Hematopoietic multipotent progenitor cell treated with erythropoietin and hydrocortisone succinate and interleukin-3 and kit ligand, for 6 days (in vitro differentiated cells): ENCODE data around the gene HAPLN1.

ENCODE experiments used
- DNase-seq: peaks from one replicate; pipeline ENCODE4 v3.0.0-alpha.2; 2015

HAPLN1 gene

DNA sequence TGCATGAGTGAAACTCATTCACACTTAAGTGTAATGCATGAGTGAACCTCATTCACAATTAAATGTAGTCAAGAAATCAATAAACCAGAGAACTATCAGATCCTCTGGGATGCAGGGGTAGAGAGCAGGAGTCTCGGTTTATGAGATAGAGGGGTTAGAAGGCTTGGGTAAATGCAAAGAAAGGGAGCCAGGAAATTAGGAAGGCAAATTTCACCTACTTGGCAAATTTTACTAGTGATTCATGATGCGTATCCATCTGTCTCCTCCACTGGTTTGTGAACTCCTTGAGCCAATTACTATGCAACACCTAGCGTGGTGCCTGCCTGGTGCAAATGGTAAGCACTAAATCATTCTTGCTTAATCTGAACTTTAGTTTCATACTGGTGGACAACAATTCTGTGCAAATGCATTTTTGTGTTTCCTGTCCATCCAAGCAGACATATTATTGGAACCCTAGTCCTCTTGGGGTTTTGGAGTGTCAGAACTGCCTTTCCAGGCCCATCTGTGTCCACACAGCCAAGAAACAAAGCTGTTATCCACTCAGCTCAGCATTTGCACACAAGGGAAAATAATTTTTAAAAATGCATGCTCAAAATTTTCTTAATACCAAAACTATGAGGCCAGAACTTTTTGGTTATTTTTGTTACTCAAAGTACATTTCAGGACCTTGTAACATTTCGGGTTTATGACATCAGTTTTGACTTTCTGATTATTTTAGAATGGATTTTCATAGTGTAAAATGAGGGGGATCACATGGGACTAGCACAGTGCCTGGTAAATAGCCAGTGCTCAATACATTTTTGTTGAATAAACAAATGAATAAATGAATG is 5.2 kb downstream of the HAPLN1 start:
- DNase-seq, result no peak

DNA sequence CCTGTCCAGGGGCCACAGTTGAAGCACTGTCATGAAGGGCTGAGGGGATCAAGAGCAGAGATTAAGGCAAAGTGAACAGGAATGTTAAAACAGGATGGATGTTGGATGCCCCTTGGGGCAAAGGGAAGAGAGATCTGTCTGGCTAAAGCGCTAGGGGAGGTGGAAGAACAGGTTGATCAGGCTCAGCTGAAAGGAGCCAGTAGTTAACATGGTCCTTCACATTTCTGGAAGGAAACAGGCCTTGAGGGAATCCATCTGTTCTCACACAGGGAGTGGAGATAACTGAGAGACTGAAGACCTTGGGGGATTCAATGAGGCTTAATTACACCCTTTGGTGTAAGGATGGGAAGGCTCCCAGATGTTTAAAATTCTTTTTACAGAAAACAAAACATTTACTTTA is 5.8 kb downstream of the HAPLN1 start:
- DNase-seq, result no peak

GRCh38 chr5:83711982-83712601 is 8.6 kb downstream of the HAPLN1 start:
- DNase-seq, result peak; percentile 64

DNA sequence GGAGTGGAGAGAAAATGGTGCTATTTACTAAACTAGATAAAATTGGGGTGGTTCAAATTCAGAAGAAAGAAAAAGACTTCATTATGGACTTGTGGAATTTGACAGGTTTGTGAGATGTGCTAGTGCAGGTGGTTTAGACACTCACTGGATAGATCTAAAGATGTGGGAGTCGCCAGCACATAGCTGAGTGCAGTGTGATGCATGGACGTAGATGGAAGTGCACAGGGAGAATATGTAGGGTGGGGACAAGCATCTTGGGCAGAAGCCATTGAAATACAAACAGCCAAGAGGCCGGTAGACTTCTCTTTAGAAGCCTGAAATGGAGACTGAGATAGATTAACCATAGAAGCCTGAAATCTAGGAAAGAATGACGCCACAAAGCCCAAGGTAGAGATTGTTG is 10.7 kb downstream of the HAPLN1 start:
- no peak for DNase-seq

- DNase-seq, result no peak
Observed at GRCh38 chr5:83708170-83708569, 12.5 kb downstream of the HAPLN1 start.

DNA sequence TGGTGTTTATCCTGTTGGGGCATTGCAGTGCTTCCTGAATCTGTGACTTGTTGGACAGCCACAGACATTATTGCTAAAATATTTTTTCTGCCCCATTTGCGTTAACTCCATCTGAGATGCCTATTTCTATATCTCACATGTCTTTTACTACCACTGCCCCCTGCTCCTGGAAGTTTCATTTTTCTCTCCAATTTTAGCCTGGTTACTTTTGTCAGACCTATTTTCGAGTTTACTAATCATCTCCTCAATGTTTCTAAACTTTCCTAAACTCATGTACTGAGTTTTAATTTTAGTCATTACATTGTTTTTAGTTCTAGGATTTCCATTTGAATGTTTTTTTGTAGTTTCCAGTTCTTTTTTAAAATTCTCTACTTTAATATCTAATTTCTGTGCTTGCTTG is 17.6 kb downstream of the HAPLN1 start:
- DNase-seq, result no peak

- DNase-seq, result no peak
Observed at GRCh38 chr5:83701886-83702285, 18.8 kb downstream of the HAPLN1 start.

DNA sequence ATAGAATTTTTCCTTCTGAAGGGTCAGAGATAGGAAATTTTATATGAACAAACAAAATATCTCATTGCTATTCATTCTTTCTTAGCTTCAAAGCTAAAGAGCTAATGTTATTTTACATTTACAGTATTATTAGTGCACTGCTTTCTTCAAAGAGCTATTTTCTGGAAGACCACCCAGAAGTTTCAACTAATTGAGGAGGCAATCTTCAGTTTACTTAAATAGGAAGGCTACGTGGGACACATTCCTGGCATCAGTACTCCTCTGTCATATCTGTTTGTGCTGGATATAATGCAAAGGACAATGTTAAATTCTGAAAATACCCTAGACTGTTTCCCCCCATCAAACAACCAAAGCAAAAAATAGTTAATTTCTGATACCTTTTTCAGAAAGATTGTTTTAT is 30.8 kb downstream of the HAPLN1 start:
- DNase-seq, result no peak

- DNase-seq, result no peak
Observed at GRCh38 chr5:83688281-83688680, 32.4 kb downstream of the HAPLN1 start.

- no peak for DNase-seq
Observed at GRCh38 chr5:83687124-83687619, 33.5 kb downstream of the HAPLN1 start.

DNA sequence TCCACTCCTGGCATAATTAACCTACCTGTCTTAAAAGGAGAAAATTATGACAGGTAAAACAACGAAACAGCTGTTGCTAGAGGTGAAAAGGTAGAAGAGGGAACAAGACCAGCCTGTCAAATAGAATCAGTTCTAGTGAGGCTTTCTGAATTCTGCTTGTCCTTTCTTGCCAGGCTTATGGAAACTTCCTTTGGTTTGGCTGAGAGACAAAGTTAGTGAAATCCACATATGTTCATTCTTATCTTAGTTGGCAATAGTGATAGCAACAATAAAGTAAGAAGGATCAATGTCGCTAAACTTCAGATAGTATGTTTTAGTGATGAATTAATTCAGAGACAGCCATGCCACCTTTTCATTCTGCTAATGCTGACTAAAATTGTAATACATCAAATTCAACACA is 34.4 kb downstream of the HAPLN1 start:
- no peak for DNase-seq

DNA sequence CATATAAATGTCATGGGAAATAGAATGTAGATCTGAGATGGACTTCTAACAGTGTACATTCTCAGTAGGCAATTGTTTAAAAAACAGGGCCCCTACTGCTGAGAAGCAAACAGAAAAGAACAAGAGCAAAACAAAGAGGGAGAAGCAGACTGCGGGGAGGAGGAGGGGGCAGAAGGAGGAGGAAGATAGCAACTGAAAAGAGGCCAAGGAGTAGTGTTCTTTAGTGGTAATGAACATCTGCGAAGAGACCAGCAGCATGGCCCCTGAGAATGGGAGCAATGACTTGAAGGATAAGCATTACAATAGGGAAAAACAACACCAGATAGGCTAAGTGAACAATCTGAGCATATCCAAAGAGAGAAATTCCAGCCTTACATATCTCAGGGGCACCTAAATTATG is 36.8 kb downstream of the HAPLN1 start:
- DNase-seq, result no peak

GRCh38 chr5:83672646-83673045 is 48.0 kb downstream of the HAPLN1 start:
- DNase-seq, result no peak

- DNase-seq, result no peak
Observed at GRCh38 chr5:83672158-83672557, 48.5 kb downstream of the HAPLN1 start.

DNA sequence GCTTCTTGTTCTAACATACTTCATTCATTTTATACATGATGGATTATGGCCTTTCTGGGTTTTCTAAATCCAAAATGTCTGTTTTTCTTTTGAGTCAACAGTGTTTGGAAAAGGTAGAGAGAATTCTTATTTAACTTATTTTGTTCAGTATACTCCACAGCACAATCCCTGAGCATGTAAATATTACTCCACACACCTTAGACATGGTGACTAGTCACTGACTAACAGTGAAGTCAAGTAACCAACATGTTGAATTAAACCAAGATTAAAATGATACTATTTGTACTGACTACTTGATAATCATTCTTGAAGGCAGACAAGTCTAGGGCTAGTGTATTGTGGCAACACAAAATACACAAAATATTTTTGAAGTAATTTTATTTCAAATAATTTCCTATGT is 55.0 kb downstream of the HAPLN1 start:
- DNase-seq, result no peak

GRCh38 chr5:83662558-83662957 is 58.1 kb downstream of the HAPLN1 start:
- peak; percentile 48 for DNase-seq

GRCh38 chr5:83657807-83658525 is 62.7 kb downstream of the HAPLN1 start:
- no peak for DNase-seq

GRCh38 chr5:83654427-83654994 is 66.1 kb downstream of the HAPLN1 start:
- peak; percentile 2 for DNase-seq

GRCh38 chr5:83653669-83654068 is 67.0 kb downstream of the HAPLN1 start:
- DNase-seq, result no peak

DNA sequence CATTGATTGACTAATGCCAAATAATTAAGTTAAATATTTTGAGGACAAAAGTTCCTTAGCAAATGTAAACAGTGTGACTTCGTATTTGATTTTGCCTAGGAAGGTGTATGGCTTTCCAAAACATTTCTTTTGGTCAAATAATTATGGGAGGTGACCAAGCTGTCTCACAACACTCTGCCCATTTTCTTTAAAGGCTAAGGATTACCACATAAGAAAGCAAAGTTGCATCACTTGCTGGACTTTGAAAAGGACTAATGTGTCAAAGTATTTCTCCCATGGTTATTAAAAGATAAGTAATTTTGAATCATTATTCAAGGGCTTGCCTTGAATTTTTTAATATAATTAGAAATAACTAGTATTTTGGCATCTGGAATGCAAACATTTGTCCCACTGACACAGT is 74.7 kb downstream of the HAPLN1 start:
- DNase-seq, result no peak

DNA sequence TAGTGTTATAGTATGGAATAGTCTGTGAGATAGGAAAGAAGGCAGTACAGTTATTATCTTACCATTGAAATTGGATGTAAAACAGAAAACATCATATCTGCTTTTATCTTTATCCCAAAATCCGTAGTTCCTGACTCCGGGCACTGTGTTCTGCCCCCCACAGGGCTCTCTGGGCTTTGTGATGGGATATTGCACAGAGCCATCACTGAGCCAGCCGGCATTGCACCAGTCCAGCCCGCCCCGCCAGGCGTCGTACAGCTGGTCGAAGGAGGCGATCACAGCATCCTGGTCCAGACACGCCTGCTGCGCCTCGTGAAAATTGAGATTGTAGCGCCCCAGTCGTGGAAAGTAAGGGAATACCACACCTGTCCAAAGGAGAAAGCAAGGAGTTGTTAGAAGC is 76.4 kb downstream of the HAPLN1 start:
- no peak for DNase-seq

DNA sequence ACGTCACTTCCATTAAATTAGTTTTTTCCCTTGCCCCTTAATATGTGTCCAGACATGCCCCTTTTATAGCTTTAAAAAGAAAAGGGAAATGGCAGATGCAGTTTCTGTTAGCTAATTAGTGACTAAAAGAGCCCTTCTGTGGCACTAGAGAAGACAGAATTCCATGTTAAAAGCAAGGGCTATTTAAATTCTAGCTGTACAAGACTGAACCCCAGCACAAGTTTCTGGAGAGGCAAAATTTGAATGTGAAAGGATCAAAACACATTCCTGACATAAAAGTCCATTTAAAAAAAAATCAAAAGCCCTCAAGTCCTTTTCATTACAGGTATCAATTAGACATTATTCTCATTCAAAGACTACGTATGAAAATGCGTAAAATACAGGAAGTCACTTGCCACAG is 78.7 kb downstream of the HAPLN1 start:
- no peak for DNase-seq

- DNase-seq, result no peak
Observed at GRCh38 chr5:83639911-83640310, 80.7 kb downstream of the HAPLN1 start.

DNA sequence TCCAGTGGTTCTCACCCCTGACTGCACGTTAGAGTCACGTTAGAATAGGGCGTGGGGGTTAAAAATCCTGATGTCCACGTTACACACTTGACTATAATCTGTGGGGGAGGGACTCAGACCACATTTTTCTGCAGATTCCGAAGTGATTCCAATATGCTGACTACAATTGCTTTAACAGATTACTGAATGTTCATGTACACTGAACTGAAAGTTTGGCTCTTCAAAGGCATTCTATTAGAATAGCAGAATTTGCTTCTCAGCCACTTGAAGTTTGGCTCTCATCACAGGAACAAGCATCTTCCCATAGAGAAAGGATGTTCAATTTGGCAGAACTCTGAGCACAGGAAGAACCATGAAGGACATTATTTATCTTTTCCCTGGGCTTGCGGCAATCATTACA is 84.5 kb downstream of the HAPLN1 start:
- no peak for DNase-seq
